Measurements from ENCODE around the gene HCFC2. TPM values are rescaled to one million over a fixed set of nuclear protein-coding genes. Genes with fewer than 3 reads are reported as not detected.
"Not testable (repeated sequence)": the region's sequence is repeated elsewhere in the genome, so short reads cannot be mapped to it uniquely, and the experiment has no call there.

HCFC2 gene
- total RNA-seq, 1 experiment from 2014 or later, result 16.1 TPM

DNA sequence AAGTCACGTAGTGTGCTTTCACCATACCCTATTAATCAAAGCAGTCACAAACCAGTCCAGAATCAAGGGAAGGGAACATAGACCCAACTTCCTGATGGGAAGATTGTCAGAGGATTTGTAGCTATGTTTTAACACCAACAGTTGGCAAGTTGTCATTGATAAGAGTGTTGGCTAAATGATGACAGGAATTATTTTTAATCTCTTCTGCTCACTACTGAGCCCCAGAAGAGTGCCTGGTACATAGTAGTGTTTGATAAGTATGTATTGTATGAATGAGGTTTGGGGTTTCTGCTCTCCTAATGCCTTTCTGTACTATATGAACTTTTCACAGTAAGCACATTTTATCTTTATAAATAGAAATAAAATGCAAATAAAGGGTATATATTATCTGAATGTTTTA lies 14.7 kb downstream of the HCFC2 start:
- H3K36me3 ChIP-seq, result peaks cover 34% of the 10 kb centered on the region; the same call in 1 of the 2 replicates
- no peaks in the 10 kb centered on the region for H3K4me1 ChIP-seq
- DNase-seq, result no peak
- H3K27ac ChIP-seq, result no peak overlapping the region
- no peaks in the 10 kb centered on the region for H3K27me3 ChIP-seq
- H3K9me3 ChIP-seq (replicated peaks), result no peaks in the 10 kb centered on the region
- no peak overlapping the region for H3K4me3 ChIP-seq

DNA sequence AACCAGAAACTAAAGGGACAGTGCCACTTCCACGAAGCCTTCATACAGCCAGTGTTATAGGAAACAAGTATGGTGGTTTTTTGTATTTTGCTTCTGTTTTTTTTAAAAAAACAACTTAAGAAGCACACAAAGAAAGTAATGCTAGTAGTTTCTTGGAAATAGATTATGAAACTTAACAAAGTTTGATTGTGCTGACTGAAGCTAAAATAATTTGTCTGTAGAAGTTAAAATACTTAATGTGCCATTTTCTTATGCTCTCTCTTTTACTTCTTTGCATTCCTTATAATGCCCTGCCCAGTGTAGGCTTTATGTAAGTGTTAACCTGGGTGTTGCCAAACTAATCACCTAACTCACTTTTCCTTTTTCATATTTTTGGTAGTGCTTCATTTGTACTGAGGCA lies 16.4 kb downstream of the HCFC2 start:
- H3K9me3 ChIP-seq (replicated peaks), result no peaks in the 10 kb centered on the region
- no peak overlapping the region for H3K27ac ChIP-seq
- no peaks in the 10 kb centered on the region for H3K4me1 ChIP-seq
- no peak overlapping the region for H3K4me3 ChIP-seq
- H3K27me3 ChIP-seq, result no peaks in the 10 kb centered on the region
- DNase-seq, result no peak
- H3K36me3 ChIP-seq, result peaks cover 36% of the 10 kb centered on the region

DNA sequence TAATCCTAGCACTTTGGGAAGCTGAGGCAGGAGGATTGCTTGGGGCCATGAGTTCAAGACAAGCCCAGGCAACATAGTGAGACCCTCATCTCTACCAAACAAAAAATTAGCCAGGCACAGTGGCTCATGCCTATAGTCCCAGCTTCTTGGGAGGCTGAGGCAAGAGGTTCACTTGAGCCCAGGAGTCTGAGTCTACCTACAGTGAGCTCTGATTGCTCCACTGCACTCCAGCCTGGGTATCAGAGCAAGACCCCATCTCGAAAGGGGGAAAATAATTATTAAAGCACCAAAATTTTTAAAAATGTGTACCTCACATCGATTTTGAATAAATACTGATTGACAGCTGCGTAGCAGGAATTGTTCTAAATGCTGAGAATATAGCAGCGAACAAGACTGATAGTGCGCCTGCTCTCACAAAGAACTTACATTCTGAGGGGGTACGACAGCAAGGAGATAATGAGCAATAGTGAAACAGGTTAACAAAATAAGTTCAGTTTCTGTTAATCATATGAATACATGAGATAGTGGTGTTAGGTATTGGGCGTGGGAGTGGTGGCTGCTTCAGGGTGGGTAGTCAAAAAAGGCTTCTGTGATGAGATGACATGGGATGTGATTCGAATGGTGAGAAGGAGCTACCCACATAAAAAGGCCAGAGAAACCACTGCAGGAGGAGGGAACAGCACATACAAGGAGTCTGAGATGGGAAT lies 19.6 kb downstream of the HCFC2 start:
- Histone ChIP-seq H3K9me3 (replicated peaks) (no peaks in the 10 kb centered on the region), H3K27me3 (no peaks in the 10 kb centered on the region), H3K27ac (no peak overlapping the region), H3K4me3 (no peak overlapping the region), H3K36me3 (peaks cover 51% of the 10 kb centered on the region), H3K4me1 (no peaks in the 10 kb centered on the region)
- DNase-seq, result no peak

DNA sequence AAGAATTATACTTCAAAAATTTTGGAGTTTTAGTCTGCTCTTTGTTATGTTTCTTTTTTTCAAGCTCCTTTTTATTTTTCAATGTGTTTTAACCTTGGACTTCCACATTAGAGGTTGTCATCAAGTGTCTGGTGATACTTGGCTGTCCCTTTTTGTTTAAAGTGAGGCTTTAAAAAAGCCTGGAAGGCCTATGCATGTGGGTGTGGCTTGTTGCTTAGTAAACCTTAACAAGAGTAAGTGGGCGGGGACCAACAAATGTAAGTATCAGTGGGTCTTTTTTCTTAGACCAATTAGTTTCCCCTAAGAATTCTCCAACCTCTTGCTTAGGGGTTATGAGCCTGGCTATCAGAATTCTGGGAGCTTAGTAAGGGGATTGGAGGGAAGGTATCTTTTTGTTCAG lies 26.4 kb downstream of the HCFC2 start:
- no peaks in the 10 kb centered on the region for H3K27me3 ChIP-seq
- H3K9me3 ChIP-seq (replicated peaks), result no peaks in the 10 kb centered on the region
- peaks cover 54% of the 10 kb centered on the region for H3K36me3 ChIP-seq
- DNase-seq, result no peak
- H3K4me1 ChIP-seq, result no peaks in the 10 kb centered on the region
- no peak overlapping the region for H3K27ac ChIP-seq
- no peak overlapping the region for H3K4me3 ChIP-seq

DNA sequence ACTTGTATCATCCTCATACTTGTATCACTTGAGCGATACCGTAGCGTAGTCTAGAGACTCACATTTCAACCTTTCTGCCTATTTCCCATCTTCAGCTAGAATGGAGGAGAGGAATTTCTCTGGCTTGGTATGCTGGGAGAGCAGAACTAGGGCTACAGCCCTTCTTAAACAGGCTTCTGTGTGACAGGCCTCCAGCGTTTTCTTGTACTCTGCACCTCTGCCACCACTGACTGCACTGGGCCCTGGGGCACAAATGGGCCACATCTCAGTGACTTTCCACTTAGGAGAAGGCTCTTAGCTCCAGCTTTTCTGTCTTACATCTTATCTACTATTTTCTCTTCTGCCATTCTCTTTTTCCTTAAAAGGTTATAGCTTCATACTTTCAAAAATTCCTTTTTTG lies 26.8 kb downstream of the HCFC2 start:
- Histone ChIP-seq H3K9me3 (replicated peaks) (no peaks in the 10 kb centered on the region), H3K4me3 (no peak overlapping the region), H3K27me3 (no peaks in the 10 kb centered on the region), H3K4me1 (no peaks in the 10 kb centered on the region), H3K36me3 (peaks cover 57% of the 10 kb centered on the region), H3K27ac (no peak overlapping the region)
- DNase-seq, result no peak

DNA sequence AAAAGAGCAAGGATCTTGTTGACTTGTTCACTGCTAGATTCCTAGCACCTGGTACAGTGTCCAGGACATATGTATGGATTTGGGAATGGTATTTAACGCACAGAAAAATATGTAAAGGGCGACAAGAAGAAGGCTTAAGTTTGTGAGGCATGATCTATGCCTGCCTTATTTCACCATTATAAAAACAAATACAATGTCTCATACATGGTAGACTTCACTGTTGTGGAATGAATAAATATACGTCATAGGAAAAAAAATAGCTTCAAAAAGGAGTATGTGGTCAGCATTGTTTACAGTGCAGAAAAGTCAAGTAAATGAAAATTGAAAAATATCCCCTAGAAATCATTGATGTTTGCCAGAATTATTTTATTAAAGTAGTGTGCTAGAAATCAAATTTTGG lies 30.0 kb downstream of the HCFC2 start:
- DNase-seq, result no peak
- Histone ChIP-seq H3K27me3 (no peaks in the 10 kb centered on the region), H3K27ac (no peak overlapping the region), H3K9me3 (replicated peaks) (no peaks in the 10 kb centered on the region), H3K4me1 (no peaks in the 10 kb centered on the region), H3K4me3 (no peak overlapping the region), H3K36me3 (peaks cover 58% of the 10 kb centered on the region)

DNA sequence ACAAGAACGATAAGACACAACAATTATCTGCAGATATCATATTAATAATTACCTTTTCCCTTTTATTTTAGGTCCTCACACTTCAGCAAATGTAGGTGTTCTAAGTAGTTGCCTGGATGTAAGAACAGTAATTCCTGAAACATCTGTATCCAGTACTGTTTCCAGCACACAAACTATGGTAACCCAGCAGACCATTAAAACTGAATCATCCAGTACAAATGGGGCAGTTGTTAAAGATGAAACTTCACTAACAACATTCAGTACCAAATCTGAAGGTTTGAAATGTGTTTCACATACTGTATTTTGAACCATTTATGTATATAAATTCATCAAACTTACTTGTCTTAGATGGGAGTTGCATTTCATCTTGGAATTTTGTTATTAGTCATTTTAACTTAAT lies 31.0 kb downstream of the HCFC2 start:
- no peak for DNase-seq
- Histone ChIP-seq H3K4me1 (no peaks in the 10 kb centered on the region), H3K4me3 (no peak overlapping the region), H3K27ac (no peak overlapping the region), H3K9me3 (replicated peaks) (no peaks in the 10 kb centered on the region), H3K36me3 (peaks cover 60% of the 10 kb centered on the region), H3K27me3 (no peaks in the 10 kb centered on the region)

DNA sequence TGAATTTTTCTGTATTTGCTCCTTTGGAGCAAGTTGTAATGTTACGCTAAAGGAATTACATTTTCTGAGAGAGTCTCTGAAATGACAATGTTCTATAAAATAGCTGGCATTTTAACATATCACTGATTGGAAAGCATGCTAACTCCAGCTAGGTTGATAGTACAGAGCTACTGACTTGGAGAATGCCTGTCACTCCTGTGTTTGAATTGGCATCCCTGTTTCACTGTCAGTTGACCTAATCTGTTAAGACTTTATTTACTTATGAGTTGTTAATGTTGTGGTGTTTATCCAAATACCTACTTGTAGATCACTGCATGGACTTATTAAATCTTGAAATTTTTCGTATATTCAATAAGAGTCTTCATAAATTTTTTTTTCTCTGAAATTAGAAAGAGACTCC lies 33.6 kb downstream of the HCFC2 start:
- Histone ChIP-seq H3K27ac (no peak overlapping the region), H3K4me3 (no peak overlapping the region), H3K36me3 (peaks cover 58% of the 10 kb centered on the region), H3K4me1 (no peaks in the 10 kb centered on the region), H3K27me3 (no peaks in the 10 kb centered on the region), H3K9me3 (replicated peaks) (no peaks in the 10 kb centered on the region)
- DNase-seq, result no peak

DNA sequence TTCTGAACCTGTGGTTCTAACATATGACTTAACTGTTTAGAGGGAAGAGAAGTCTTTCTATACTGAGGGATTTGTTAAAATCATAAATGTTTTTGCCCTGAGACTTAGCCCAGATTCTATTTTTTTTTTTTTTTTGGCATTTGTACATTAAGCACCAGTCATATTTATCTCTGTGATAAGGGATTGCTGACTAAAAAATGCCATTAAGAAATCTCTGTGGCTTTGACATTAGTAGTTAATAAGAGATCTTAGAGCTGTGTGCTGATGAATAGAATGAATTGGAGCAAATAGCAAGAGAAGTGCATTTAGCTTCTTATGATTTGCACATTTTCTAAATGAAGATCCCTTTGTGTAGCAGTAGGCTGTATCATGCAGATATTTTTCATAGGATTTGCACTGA lies 41.1 kb downstream of the HCFC2 start:
- H3K4me1 ChIP-seq, result no peaks in the 10 kb centered on the region
- no peak overlapping the region for H3K4me3 ChIP-seq
- no peaks in the 10 kb centered on the region for H3K9me3 ChIP-seq (replicated peaks)
- H3K27ac ChIP-seq, result no peak overlapping the region
- no peaks in the 10 kb centered on the region for H3K27me3 ChIP-seq
- DNase-seq, result no peak
- H3K36me3 ChIP-seq, result peaks cover 6% of the 10 kb centered on the region

DNA sequence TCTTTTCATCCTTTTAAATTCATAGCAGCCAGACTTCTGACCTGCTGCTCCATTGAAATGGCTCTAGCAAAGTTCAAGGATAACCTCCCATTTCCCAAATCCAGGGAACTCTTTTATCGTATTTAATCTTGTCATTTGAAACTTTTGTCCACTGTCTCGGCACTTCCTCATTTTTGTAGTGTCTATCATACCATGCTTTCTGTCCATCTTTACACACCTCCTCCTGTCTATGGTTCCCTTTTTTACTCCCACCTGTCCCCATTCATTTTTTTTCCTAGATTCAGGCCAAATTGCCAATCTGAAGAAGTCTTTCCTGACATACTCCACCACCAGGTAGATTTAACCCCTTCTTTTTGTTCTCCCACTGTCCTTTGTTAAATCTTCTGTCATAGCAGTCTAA lies 42.6 kb downstream of the HCFC2 start:
- H3K27ac ChIP-seq, result no peak overlapping the region
- H3K4me3 ChIP-seq, result no peak overlapping the region
- no peak for DNase-seq
- peaks cover under 1% of the 10 kb centered on the region; the same call in 1 of the 2 replicates for H3K36me3 ChIP-seq
- H3K9me3 ChIP-seq (replicated peaks), result no peaks in the 10 kb centered on the region
- no peaks in the 10 kb centered on the region for H3K27me3 ChIP-seq
- no peaks in the 10 kb centered on the region for H3K4me1 ChIP-seq

DNA sequence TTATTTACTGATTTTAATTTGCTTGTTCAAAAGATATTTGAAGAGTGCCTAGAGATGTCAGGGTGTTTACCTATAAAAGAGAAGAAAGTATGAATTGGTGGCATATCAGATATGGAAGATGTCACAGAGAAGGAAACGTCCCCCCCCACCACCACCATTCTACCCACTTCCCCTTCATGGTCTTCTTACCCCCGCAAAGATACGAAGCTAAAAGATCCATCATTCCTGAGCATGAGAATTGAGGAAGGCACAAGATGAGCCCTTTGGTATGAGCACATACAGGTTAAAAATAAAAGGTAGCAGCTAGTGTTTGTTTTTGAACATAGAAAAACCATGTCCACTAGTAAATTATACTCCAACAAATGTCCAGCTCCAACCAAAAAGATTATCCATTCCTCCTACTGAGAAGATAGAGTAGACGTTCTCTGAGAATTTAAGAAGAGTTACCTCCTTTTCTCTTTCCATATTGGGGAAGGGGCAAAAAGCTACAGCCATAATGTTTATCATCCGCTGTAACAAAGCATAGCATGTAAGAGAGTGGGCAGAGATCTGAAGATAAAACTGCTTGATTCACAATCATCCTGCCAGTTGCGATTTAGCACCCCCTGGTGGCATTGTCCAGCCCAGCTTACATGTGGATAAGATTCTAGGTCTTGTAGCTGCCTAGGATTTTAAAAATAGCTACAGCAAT lies 44.6 kb downstream of the HCFC2 start:
- Histone ChIP-seq H3K27ac (no peak overlapping the region), H3K4me3 (no peak overlapping the region), H3K36me3 (no peaks in the 10 kb centered on the region), H3K27me3 (no peaks in the 10 kb centered on the region), H3K9me3 (replicated peaks) (no peaks in the 10 kb centered on the region), H3K4me1 (no peaks in the 10 kb centered on the region)
- peak; percentile 78 to 90 for DNase-seq

DNA sequence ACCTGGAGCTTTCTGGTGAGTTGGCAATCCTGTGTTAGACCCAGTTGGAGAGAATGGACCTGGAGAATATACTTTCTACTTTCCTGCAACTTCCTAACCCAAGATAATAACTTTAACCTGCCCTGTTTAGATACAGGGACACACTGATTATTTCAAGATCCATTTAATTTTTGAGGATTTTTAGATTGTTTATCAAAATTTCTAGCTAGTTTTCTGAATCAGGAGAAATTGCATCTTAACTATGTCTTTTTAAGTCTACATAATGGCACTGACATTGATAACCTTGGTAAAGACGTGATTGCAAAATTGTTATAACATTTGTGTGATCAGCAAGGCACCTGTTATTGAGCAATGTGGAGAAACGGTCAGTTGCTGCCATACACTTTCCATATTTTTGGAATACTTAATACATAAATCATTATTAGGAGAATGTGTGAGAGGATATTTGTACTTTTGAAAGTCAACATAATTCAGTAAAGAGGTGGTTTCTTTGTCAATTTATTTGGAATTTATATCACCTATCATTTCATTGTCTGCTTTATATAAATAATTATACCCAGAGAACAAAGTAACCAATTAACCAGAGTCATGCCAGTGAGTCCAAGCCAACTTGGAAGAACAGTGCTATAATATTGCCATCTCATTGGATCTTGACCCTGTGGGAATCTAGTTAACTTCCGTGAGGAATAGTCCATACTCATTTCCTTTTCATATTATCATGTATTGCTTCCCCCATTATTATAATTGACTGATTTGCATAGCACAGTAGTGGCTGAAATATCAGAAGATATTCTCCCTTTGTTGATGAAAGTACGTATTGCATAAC lies 45.3 kb downstream of the HCFC2 start:
- H3K27ac ChIP-seq, result no peak overlapping the region
- no peak overlapping the region for H3K4me3 ChIP-seq
- H3K9me3 ChIP-seq (replicated peaks), result no peaks in the 10 kb centered on the region
- no peaks in the 10 kb centered on the region for H3K4me1 ChIP-seq
- no peaks in the 10 kb centered on the region for H3K36me3 ChIP-seq
- no peaks in the 10 kb centered on the region for H3K27me3 ChIP-seq
- DNase-seq, result no peak

DNA sequence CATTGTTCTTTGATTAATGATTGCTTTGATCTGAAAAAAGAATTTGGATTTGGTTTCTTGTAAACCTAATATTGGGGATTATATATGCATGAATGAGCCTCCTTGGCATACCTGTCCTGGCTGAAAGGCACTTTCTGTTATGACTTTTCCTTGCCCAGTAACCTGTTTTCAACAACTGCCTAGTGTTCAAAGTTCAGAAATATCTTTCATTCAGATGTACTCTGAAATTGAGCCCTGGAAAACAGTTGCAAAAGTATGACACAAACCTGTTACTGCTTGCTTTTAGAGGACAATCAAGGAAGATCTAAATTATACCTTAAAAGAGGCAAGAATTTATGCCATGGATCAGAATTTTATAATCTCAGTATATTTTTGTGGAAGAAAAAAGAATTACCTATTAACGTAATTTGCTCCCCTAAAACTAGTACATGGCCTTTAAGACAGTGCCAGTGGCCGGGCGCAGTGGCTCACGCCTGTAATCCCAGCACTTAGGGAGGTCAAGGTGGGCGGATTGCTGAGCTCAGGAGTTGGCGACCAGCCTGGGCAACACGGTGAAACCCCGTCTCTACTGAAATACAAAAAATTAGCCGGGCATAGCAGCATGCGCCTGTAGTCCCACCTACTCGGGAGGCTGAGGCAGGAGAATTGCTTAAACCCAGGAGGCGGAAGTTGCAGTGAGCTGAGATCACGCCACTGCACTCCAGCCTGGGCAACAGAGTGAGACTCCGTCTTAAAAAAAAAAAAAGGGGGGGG lies 50.7 kb downstream of the HCFC2 start:
- H3K27me3 ChIP-seq; H3K4me3 ChIP-seq; DNase-seq; H3K4me1 ChIP-seq; H3K9me3 ChIP-seq (replicated peaks); H3K27ac ChIP-seq: not testable (repeated sequence)
- H3K36me3 ChIP-seq, result peaks cover 37% of the 10 kb centered on the region

DNA sequence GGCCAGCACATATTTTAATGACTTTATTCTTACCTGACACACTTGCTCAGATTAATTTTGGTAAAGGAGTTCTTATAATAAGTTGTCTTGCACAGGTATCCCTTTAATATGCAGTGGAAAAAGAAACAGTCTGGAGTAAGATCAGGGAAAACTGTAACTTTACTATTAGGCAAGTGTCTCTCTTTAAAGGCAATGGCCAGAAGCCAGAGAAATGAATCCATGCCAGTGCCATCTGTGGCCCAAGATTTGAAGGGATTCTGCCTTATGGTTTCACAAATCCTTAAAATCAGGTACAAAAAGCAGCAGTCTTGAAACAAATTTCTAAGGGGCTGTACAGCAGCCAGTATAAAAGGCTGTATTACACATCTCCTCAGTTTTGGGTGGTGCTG lies 51.2 kb downstream of the HCFC2 start:
- H3K27me3 ChIP-seq, result no peaks in the 10 kb centered on the region
- no peak for DNase-seq

DNA sequence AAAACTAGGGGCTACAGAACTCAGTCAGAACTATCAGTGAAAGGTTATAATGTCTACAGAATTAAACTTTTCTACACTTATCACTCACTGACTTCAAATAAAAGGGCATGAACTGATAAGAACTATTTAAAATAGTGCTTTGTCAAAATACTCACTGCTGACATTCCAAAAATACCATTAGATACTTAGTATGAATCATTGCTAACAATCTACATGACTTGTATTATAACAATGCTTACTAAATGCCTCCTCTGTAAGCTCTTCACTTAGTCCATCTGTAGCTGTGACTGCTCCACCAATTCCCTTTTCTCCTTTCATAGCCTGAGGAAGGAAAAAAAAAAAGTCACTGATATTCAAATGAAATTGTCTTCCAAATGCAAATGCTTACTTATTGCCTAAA lies 56.7 kb downstream of the HCFC2 start:
- no peaks in the 10 kb centered on the region for H3K4me1 ChIP-seq
- no peaks in the 10 kb centered on the region for H3K9me3 ChIP-seq (replicated peaks)
- H3K4me3 ChIP-seq, result no peak overlapping the region
- no peak for DNase-seq
- no peaks in the 10 kb centered on the region for H3K27me3 ChIP-seq
- peaks cover 78% of the 10 kb centered on the region for H3K36me3 ChIP-seq
- H3K27ac ChIP-seq, result no peak overlapping the region

More for the DNA sequence above, 51.2 kb downstream of the HCFC2 start:
- no peaks in the 10 kb centered on the region for H3K9me3 ChIP-seq (replicated peaks)
- H3K4me1 ChIP-seq, result no peaks in the 10 kb centered on the region
- no peak overlapping the region for H3K27ac ChIP-seq
- H3K4me3 ChIP-seq, result no peak overlapping the region
- peaks cover 42% of the 10 kb centered on the region for H3K36me3 ChIP-seq
